Body of pancreas (tissue), 4 donors: ENCODE results near the gene CMSS1. TPM values are rescaled to one million over a fixed set of nuclear protein-coding genes. Genes with fewer than 3 reads are reported as not detected.
A peak's percentile ranks its signal among the peaks of the same experiment; 100 is the strongest.

Experiments
- ATAC-seq: fragments of 150-250 bp; one replicate; pipeline ENCODE4 v1.9.1; 2016
- DNase-seq, 4 donors: peaks; one replicate each; pipeline ENCODE4 v3.0.0-alpha.2; 2019
- H3K27ac ChIP-seq, 4 donors: fragments of 200-600 bp; sonication (generic); 1 replicate in 3 of 4; 2 replicates in 1 of 4; pipeline versions ENCODE4 v1.5.1 to v1.6.1; 2016 to 2019; ENCODE audit warnings: mild to moderate bottlenecking in 1 of 4, mixed read lengths in 1 of 4, moderate library complexity in 1 of 4
- H3K27me3 ChIP-seq, 2 donors: fragments of 200-600 bp; sonication (generic); one replicate each; pipeline ENCODE4 v1.6.0; 2016; ENCODE audit warnings: mild to moderate bottlenecking in 1 of 2
- H3K36me3 ChIP-seq, 2 donors: fragments of 200-600 bp; sonication (generic); replicated peaks in 1 of 2; 2 replicates each; pipeline ENCODE4 v1.5.1; 2016; ENCODE audit warnings: low read depth in 2 of 2; ENCODE audit not compliant: insufficient read depth in 1 of 2
- H3K4me1 ChIP-seq: fragments of 200-600 bp; sonication (generic); one replicate; pipeline ENCODE4 v1.6.0; 2016
- H3K4me3 ChIP-seq, 2 donors: fragments of 200-600 bp; sonication (generic); 1 replicate in 1 of 2; 2 replicates in 1 of 2; pipeline ENCODE4 v1.5.1; 2016 to 2019
- H3K9me3 ChIP-seq, 3 donors: fragments of 200-600 bp; sonication (generic); 1 replicate in 2 of 3; 2 replicates in 1 of 3; pipeline ENCODE4 v1.5.1; 2016
- POLR2A ChIP-seq, 3 donors: fragments of 450-650 bp; IDR thresholded peaks; one replicate each; pipeline ENCODE4 v1.6.1; 2016; ENCODE audit warnings: antibody characterized with exemption in 3 of 3, mild to moderate bottlenecking in 2 of 3
- WGBS, 2 donors: methylation state at CpG; one replicate each; pipeline ENCODE4 v1.1.5; 2017; 5-methylcytosine and 5-hydroxymethylcytosine counted together
- intact Hi-C: fragments of 100-400 bp; cut with DNase I; formaldehyde crosslinking; loops from one replicate; pipeline ENCODE4 v1.15.1; 2023
- total RNA-seq, 2 donors: library from RNA; depleted of rRNA; stranded (reverse); fragments of >200 nt; gene quantifications; one replicate each; pipeline ENCODE4 v1.1.0, GENCODE V29; 2016
- TF ChIP-seq, protein P1 (sequence below), 7 experiments: fragments of 450-650 bp in 4 of 7; fragments of 200-600 bp in 3 of 7; sonication (generic) in 3 of 7; IDR thresholded peaks; one replicate each; pipeline ENCODE4 v1.5.1; 2016 to 2019; ENCODE audit warnings: antibody characterized with exemption in 7 of 7

The CMSS1 gene
- total RNA-seq, 2 donors from 2014 or later, result 3.9 to 21.4 TPM

DNA sequence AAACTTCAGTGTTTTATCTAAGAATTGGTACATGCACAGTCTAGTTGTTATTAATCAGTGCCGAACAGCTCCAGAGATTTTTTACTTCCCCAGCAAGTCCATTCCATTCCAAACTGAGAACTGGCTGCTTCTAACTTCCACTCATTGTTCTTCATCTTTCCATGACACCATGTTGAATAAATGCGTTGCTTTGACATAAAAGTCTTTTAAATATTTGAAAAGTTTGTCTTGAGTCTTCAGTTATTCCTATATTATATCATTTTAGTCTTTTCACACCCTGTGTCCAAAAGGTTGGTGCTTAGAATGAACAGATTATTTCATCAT lies 65.4 kb downstream of the CMSS1 start:
- 88% methylated on average over 2 of the region's 2 CpGs for WGBS, 2 donors
- ATAC-seq (no peak), DNase-seq (no peak)
- TF ChIP-seq, protein P1, sequence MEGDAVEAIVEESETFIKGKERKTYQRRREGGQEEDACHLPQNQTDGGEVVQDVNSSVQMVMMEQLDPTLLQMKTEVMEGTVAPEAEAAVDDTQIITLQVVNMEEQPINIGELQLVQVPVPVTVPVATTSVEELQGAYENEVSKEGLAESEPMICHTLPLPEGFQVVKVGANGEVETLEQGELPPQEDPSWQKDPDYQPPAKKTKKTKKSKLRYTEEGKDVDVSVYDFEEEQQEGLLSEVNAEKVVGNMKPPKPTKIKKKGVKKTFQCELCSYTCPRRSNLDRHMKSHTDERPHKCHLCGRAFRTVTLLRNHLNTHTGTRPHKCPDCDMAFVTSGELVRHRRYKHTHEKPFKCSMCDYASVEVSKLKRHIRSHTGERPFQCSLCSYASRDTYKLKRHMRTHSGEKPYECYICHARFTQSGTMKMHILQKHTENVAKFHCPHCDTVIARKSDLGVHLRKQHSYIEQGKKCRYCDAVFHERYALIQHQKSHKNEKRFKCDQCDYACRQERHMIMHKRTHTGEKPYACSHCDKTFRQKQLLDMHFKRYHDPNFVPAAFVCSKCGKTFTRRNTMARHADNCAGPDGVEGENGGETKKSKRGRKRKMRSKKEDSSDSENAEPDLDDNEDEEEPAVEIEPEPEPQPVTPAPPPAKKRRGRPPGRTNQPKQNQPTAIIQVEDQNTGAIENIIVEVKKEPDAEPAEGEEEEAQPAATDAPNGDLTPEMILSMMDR (IDR thresholded peaks at IDR 0.05), result no peak
- TF ChIP-seq POLR2A (IDR thresholded peaks at IDR 0.05), result no peak
- H3K4me3 ChIP-seq, result no peak overlapping the region
- intact Hi-C loops, result no loop called here
- no peak overlapping the region for H3K27ac ChIP-seq
- H3K4me1 ChIP-seq, result peaks cover 1% of the 10 kb centered on the region
- no peaks in the 10 kb centered on the region for H3K9me3 ChIP-seq
- no peaks in the 10 kb centered on the region for H3K36me3 ChIP-seq
- no peaks in the 10 kb centered on the region for H3K27me3 ChIP-seq

DNA sequence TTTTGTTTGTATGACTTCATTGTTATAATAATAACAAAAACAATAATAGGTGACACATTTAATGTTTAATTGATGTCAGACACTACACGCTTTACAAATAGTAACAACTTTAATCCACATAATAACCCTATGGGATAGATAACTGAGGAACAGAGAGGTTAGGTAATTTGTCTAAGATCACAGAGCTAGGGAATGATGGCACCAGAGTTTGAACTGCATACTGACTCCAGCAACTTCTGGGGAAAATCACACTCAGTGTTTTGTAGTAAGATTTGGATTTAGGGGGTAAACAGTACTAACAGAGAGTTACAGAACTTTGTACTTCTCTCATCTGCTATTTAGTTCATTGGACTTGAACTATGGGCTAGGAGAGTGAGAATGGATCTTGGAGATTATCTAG lies 66.0 kb downstream of the CMSS1 start:
- Histone ChIP-seq H3K27me3 (no peaks in the 10 kb centered on the region), H3K36me3 (no peaks in the 10 kb centered on the region), H3K4me3 (no peak overlapping the region), H3K4me1 (no peaks in the 10 kb centered on the region), H3K9me3 (no peaks in the 10 kb centered on the region), H3K27ac (no peak overlapping the region)
- DNase-seq, result no peak
- TF ChIP-seq, protein P1 (IDR thresholded peaks at IDR 0.05), result no peak
- TF ChIP-seq POLR2A (IDR thresholded peaks at IDR 0.05), result no peak
- WGBS, 2 donors, result 86 to 97% methylated on average over 1 of the region's 1 CpG
- intact Hi-C loops, result no loop called here
- no peak for ATAC-seq

DNA sequence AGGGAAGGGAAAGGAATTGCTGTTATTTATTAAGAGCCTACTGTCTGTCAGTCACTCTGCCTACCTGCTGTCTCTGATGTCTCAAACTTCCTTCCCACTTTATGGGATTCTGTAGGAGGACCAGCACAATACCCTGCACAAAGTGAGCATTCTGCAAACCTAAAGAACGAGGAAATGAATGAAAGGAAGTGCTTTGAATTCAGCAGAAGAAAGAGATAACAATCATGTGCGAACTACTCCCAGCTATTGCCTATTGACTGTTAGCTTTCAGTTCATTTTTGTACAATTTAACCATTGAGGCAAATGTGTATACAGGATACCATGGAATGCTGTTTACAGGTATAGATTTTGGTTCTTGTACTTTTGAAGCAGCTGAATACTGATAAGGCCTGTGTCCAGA lies 66.8 kb downstream of the CMSS1 start:
- no peaks in the 10 kb centered on the region for H3K9me3 ChIP-seq
- H3K27ac ChIP-seq, result peak overlapping the region in 2 of 4 donors; percentile 27 to 37
- WGBS, 2 donors, result 45 to 53% methylated on average over 2 of the region's 2 CpGs
- TF ChIP-seq, protein P1 (IDR thresholded peaks at IDR 0.05), result no peak
- TF ChIP-seq POLR2A (IDR thresholded peaks at IDR 0.05), result no peak
- H3K36me3 ChIP-seq, result no peaks in the 10 kb centered on the region
- H3K4me1 ChIP-seq, result no peaks in the 10 kb centered on the region
- H3K4me3 ChIP-seq, result no peak overlapping the region
- intact Hi-C loops, result no loop called here
- ATAC-seq, result no peak
- H3K27me3 ChIP-seq, result no peaks in the 10 kb centered on the region
- no peak for DNase-seq

DNA sequence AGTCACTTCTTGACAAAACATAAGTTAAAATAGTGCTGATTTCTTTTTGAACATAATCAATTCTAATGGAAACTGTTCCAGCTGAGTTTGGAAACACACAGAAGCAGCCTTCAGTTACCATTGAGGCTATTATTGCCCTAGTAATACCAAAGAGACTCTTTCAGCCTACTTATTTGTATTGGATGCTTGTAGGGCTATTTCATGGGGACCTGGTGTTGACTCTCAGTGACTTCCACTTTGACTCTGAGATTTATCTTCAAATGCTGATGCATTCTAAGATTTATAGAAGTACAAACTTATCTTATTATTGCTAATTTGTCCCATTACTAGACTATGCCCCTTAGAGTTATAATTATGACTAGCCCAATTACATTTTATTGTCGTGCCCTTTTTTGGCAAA lies 67.4 kb downstream of the CMSS1 start:
- intact Hi-C loops, result no loop called here

DNA sequence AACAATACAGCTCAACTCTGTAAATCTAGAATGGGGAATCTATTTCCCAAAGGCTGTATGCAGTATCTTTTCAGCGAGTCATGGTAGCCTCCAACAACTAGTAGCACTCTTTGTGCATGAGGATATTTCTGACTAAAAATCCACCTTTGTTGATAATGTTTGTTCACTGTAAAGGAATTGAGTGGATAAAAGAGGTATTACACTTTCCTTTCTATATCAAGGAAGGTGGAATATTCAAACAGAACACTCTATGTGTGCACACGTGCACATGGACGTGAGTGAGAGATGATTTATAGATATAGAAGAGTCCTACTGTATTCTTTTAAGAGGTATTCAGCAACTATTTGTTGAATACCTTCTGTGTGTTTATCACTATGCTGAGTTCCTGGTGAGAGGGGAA lies 68.2 kb downstream of the CMSS1 start:
- no peak for DNase-seq
- ATAC-seq, result no peak
- H3K4me3 ChIP-seq, result no peak overlapping the region
- no peak overlapping the region for H3K27ac ChIP-seq
- H3K27me3 ChIP-seq, result no peaks in the 10 kb centered on the region
- intact Hi-C loops, result no loop called here
- no peaks in the 10 kb centered on the region for H3K4me1 ChIP-seq
- H3K9me3 ChIP-seq, result no peaks in the 10 kb centered on the region
- WGBS, 2 donors, result 89 to 95% methylated on average over 3 of the region's 3 CpGs
- no peaks in the 10 kb centered on the region for H3K36me3 ChIP-seq
- no peak for TF ChIP-seq POLR2A (IDR thresholded peaks at IDR 0.05)
- TF ChIP-seq, protein P1 (IDR thresholded peaks at IDR 0.05), result no peak

More for the DNA sequence above, 67.4 kb downstream of the CMSS1 start:
- no peaks in the 10 kb centered on the region for H3K36me3 ChIP-seq
- TF ChIP-seq, protein P1 (IDR thresholded peaks at IDR 0.05), result no peak
- TF ChIP-seq POLR2A (IDR thresholded peaks at IDR 0.05), result no peak
- no peaks in the 10 kb centered on the region for H3K4me1 ChIP-seq
- H3K27me3 ChIP-seq, result no peaks in the 10 kb centered on the region
- H3K27ac ChIP-seq, result peak overlapping the region in 2 of 4 donors; percentile 27 to 37
- H3K4me3 ChIP-seq, result no peak overlapping the region
- DNase-seq (no peak), ATAC-seq (no peak)
- H3K9me3 ChIP-seq, result no peaks in the 10 kb centered on the region
- 96 to 100% methylated on average over 1 of the region's 1 CpG for WGBS, 2 donors
